Peyer's patch (tissue), 4 donors: Measurements from ENCODE around the gene KLHDC7A. TPM values are rescaled to one million over a fixed set of nuclear protein-coding genes. Genes with fewer than 3 reads are reported as not detected.

Experiments
- DNase-seq, 3 donors: peaks; one replicate each; pipeline ENCODE4 v3.0.0-alpha.2; 2017 to 2019
- H3K27ac ChIP-seq, 4 donors: fragments of 200-600 bp; sonication (generic); one replicate each; pipeline ENCODE4 v1.5.1; 2016 to 2019
- H3K27me3 ChIP-seq, 2 donors: fragments of 200-600 bp; sonication (generic); one replicate each; pipeline ENCODE4 v1.5.1; 2019
- H3K36me3 ChIP-seq, 3 donors: fragments of 200-600 bp; sonication (generic); one replicate each; pipeline ENCODE4 v1.5.1; 2016 to 2019
- H3K4me1 ChIP-seq, 4 donors: fragments of 200-600 bp; sonication (generic); one replicate each; pipeline ENCODE4 v1.5.1; 2016 to 2019
- H3K4me3 ChIP-seq, 4 donors: fragments of 200-600 bp; sonication (generic); 1 replicate in 3 of 4; 2 replicates in 1 of 4; pipeline ENCODE4 v1.5.1; 2016 to 2019; ENCODE audit warnings: mild to moderate bottlenecking in 1 of 4
- H3K9me3 ChIP-seq, 4 donors: fragments of 200-600 bp; sonication (generic); one replicate each; pipeline ENCODE4 v1.5.1; 2016 to 2019; ENCODE audit warnings: mild to moderate bottlenecking in 1 of 4
- POLR2A ChIP-seq, 2 donors: fragments of 450-650 bp; IDR thresholded peaks; one replicate each; pipeline ENCODE4 v1.5.1; 2017; ENCODE audit warnings: antibody characterized with exemption in 2 of 2, mild to moderate bottlenecking in 2 of 2, moderate library complexity in 2 of 2
- total RNA-seq, 4 donors: library from RNA; depleted of rRNA; stranded (reverse); fragments of >200 nt; gene quantifications; one replicate each; pipeline ENCODE4 v1.1.0, GENCODE V29; 2016
- TF ChIP-seq, protein P1 (sequence below), 6 experiments: fragments of 450-650 bp in 4 of 6; fragments of 200-600 bp in 2 of 6; sonication (generic) in 1 of 6; IDR thresholded peaks; one replicate each; pipeline ENCODE4 v1.5.1; 2017 to 2019; ENCODE audit warnings: antibody characterized with exemption in 6 of 6, mild to moderate bottlenecking in 3 of 6, moderate library complexity in 1 of 6

KLHDC7A gene
- total RNA-seq, 4 donors from 2014 or later, result 0.27 to 0.70 (median 0.38) TPM; not detected in 1

DNA sequence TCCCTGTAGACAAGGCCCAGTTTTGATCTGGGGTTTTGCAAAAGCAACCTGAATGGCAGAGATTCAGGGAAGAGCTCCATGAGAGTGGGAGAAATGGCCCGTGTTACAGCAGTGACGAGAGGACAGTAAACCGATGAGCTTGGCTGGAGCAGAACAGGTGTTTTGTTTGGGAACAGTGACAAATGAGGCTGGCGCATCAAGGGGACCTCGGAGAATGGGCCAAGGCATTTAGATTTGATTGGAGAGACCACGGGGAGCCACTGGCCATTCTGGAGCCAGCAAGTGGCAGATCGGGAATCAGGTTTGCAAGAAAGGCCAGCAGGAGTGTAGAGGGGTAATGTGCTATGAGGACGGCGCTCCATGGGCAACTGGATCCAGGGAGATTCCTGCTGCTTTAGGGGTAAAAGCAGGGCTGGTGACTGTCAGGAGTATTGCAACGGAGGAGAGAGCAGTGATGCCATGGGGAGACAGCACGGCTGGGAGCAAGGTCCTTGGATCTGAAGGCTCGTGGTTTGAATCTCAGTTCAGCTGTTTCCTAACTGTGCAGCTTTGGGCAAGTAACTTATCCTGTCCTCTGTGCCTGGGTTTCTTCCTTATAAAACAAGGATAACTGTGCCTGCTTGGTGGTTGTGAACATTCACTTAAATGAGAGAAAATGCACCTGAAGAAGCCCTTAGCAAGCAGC is 9.9 kb upstream of the KLHDC7A start:
- Histone ChIP-seq H3K4me1 (no peaks in the 10 kb centered on the region), H3K27ac (no peak overlapping the region), H3K27me3 (no peaks in the 10 kb centered on the region), H3K9me3 (no peaks in the 10 kb centered on the region), H3K4me3 (no peak overlapping the region), H3K36me3 (no peaks in the 10 kb centered on the region)
- DNase-seq, result no peak
- TF ChIP-seq POLR2A (IDR thresholded peaks at IDR 0.05), result no peak
- TF ChIP-seq, protein P1, sequence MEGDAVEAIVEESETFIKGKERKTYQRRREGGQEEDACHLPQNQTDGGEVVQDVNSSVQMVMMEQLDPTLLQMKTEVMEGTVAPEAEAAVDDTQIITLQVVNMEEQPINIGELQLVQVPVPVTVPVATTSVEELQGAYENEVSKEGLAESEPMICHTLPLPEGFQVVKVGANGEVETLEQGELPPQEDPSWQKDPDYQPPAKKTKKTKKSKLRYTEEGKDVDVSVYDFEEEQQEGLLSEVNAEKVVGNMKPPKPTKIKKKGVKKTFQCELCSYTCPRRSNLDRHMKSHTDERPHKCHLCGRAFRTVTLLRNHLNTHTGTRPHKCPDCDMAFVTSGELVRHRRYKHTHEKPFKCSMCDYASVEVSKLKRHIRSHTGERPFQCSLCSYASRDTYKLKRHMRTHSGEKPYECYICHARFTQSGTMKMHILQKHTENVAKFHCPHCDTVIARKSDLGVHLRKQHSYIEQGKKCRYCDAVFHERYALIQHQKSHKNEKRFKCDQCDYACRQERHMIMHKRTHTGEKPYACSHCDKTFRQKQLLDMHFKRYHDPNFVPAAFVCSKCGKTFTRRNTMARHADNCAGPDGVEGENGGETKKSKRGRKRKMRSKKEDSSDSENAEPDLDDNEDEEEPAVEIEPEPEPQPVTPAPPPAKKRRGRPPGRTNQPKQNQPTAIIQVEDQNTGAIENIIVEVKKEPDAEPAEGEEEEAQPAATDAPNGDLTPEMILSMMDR (IDR thresholded peaks at IDR 0.05), result no peak

DNA sequence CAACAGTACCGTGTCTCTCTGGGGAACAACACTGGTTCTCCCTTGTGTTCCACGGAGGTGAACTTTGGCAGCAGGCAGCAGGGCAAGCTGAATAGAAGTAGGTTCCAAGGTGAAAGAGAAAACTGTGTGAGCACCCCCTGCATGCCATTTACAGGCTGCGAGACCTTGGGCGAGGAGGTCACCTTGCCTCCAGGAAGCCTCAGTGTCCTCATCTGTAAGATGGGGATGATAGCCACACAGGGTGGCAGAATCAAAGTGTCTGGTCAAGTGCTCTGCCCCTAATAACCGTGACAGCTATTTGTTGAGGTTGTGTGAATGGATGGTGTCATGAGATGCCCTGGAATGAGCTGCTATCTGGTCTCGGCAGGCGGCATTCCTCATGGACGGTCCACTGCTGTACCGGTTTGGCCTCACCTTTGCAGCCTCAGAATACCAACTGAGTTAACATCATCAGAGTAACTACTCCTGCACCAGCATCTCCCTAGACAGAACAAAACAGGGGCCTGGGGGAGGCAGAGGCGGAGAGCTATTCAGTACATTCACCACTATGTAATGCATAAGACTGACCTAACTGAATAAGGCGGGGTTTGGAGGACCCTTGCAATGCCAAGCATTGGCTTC is 7.4 kb upstream of the KLHDC7A start:
- no peaks in the 10 kb centered on the region for H3K27me3 ChIP-seq
- TF ChIP-seq POLR2A (IDR thresholded peaks at IDR 0.05), result no peak
- TF ChIP-seq, protein P1 (IDR thresholded peaks at IDR 0.05), result no peak
- no peaks in the 10 kb centered on the region for H3K4me1 ChIP-seq
- no peak for DNase-seq
- no peaks in the 10 kb centered on the region for H3K9me3 ChIP-seq
- no peaks in the 10 kb centered on the region for H3K36me3 ChIP-seq
- H3K27ac ChIP-seq, result no peak overlapping the region
- H3K4me3 ChIP-seq, result no peak overlapping the region

DNA sequence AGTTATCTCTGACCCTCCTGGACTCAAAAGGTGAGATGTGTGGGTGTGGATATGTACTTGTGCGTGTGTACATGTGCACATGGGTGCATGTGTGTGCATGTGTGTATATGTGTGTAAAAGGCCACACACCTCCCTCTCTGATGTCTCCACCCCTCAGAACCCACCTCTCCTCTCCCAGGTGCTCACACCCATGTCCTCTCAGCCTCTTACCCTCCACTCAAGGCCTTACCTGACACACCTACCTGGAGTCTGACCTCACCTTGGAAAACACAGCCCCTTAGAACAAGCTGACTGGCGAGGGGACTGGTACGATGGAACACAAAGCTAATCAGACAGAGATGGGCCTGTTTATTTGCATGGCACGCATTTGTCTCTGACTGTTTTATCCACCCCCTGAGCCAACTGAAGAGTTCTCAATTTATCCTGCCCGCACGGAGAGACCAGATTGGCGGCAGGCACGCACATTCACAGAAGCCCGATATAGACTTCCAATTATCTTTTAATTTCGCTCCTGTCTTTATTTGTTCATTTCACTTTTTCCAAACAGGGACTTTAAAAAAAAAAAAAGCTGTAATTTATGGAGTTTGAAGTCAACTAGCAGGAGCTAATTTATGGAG is 6.1 kb upstream of the KLHDC7A start:
- no peaks in the 10 kb centered on the region for H3K4me1 ChIP-seq
- H3K27ac ChIP-seq, result no peak overlapping the region
- no peak overlapping the region for H3K4me3 ChIP-seq
- DNase-seq, result no peak
- no peaks in the 10 kb centered on the region for H3K36me3 ChIP-seq
- TF ChIP-seq, protein P1 (IDR thresholded peaks at IDR 0.05), result no peak
- TF ChIP-seq POLR2A (IDR thresholded peaks at IDR 0.05), result no peak
- no peaks in the 10 kb centered on the region for H3K27me3 ChIP-seq
- no peaks in the 10 kb centered on the region for H3K9me3 ChIP-seq

DNA sequence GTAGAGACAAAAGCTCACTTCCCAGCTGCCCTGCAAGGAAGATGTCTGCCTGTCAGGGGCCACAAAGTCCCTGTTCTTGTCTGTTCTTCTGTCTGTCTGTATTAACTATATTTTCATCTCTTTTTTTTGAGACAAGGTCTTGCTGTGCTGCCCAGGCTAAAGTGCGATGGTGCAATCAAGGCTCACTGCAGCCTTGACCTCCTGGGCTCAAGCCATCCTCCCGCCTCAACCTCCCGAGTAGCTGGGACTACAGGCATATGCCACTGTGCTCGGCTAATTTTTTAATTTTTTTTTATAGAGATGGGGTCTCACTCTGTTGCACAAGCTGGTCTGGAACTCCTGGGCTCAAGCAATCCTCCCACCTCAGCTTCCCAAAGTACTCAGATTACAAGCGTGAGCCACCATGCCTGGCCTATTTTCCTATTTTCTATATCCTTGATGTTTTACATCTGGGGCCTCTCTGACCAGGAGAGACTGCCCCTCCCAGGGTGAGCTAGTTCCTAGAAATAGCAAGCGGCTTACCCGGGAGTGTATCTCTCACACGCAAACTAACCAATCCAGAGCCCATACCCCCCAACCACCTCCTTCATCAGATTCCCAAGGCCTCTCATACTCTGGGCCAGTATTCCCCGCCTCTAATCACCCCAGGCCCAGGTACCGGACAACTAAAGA is 5.4 kb upstream of the KLHDC7A start:
- H3K27ac ChIP-seq, result no peak overlapping the region
- H3K9me3 ChIP-seq, result no peaks in the 10 kb centered on the region
- no peak for TF ChIP-seq POLR2A (IDR thresholded peaks at IDR 0.05)
- TF ChIP-seq, protein P1 (IDR thresholded peaks at IDR 0.05), result no peak
- H3K36me3 ChIP-seq, result no peaks in the 10 kb centered on the region
- H3K4me1 ChIP-seq, result no peaks in the 10 kb centered on the region
- H3K27me3 ChIP-seq, result no peaks in the 10 kb centered on the region
- no peak for DNase-seq
- H3K4me3 ChIP-seq, result no peak overlapping the region

DNA sequence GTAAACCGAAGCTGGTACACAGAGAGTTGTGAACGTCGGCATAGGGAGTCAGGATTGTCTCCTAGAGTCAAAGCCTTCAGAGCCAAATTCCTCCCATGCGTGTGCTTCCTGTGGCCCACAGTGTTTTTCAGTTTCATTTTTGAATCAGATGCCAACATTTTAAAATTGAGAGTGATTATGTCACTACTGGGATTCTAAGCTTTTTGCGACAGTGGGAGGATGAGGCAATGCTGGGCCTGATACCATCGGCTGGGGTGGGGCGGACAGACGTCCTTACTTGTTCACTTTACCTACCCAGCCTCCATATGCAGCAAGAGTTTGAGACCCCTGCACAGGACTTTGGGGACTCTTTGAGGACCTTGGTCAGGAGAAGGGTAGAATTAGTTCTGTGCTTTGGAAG is 1.3 kb upstream of the KLHDC7A start:
- H3K36me3 ChIP-seq, result no peaks in the 10 kb centered on the region
- no peaks in the 10 kb centered on the region for H3K9me3 ChIP-seq
- TF ChIP-seq, protein P1 (IDR thresholded peaks at IDR 0.05), result no peak
- TF ChIP-seq POLR2A (IDR thresholded peaks at IDR 0.05), result no peak
- DNase-seq, result no peak
- H3K27me3 ChIP-seq, result no peaks in the 10 kb centered on the region
- H3K4me1 ChIP-seq, result no peaks in the 10 kb centered on the region
- H3K4me3 ChIP-seq, result no peak overlapping the region
- H3K27ac ChIP-seq, result no peak overlapping the region
